Prostate gland (tissue), 2 donors: ENCODE results near the gene SRMS. TPM values are rescaled to one million over a fixed set of nuclear protein-coding genes. Genes with fewer than 3 reads are reported as not detected.
A peak's percentile ranks its signal among the peaks of the same experiment; 100 is the strongest.

Experiments used
- DNase-seq: peaks from one replicate; pipeline ENCODE4 v3.0.0-alpha.2; 2019; ENCODE audit warnings: low spot score
- H3K27ac ChIP-seq, 2 donors: fragments of 200-600 bp; sonication (generic); 2 replicates each; pipeline ENCODE4 v1.5.1; 2017 to 2019
- H3K27me3 ChIP-seq: fragments of 200-600 bp; sonication (generic); replicated peaks from 2 replicates; pipeline ENCODE4 v1.5.1; 2019; ENCODE audit not compliant: insufficient read depth
- H3K36me3 ChIP-seq, 2 donors: fragments of 200-600 bp; sonication (generic); 1 replicate in 1 of 2; 2 replicates in 1 of 2; pipeline versions ENCODE4 v1.5.1 to v1.8.1; 2017 to 2019
- H3K4me1 ChIP-seq: fragments of 200-600 bp; sonication (generic); replicated peaks from 2 replicates; pipeline ENCODE4 v1.5.1; 2019
- H3K4me3 ChIP-seq, 2 donors: fragments of 200-600 bp; sonication (generic); 2 replicates each; pipeline ENCODE4 v1.5.1; 2017 to 2019
- H3K9me3 ChIP-seq: fragments of 200-600 bp; sonication (generic); 2 replicates; pipeline ENCODE4 v1.5.1; 2017
- POLR2A ChIP-seq: fragments of 450-650 bp; IDR thresholded peaks from one replicate; pipeline ENCODE4 v1.6.1; 2016; ENCODE audit warnings: antibody characterized with exemption, mild to moderate bottlenecking
- POLR2AphosphoS5 ChIP-seq: sonication (generic); formaldehyde crosslinking; IDR thresholded peaks from one replicate; pipeline ENCODE4 v1.6.1; 2017; ENCODE audit warnings: antibody characterized with exemption
- WGBS: methylation state at CpG from one replicate; pipeline ENCODE4 v1.1.5; 2018; 5-methylcytosine and 5-hydroxymethylcytosine counted together
- intact Hi-C: fragments of 100-400 bp; cut with DNase I; formaldehyde crosslinking; loops from one replicate; pipeline ENCODE4 v1.14.2; 2022
- total RNA-seq, 2 donors: library from RNA; depleted of rRNA; stranded (reverse); fragments of >200 nt; gene quantifications; one replicate each; pipeline ENCODE4 v1.1.0, GENCODE V29; 2016
- TF ChIP-seq, protein P1 (sequence below), 4 experiments: fragments of 200-600 bp in 2 of 4; fragments of 450-650 bp in 2 of 4; sonication (generic) in 2 of 4; IDR thresholded peaks; 1 replicate in 3 of 4; 2 replicates in 1 of 4; pipeline ENCODE4 v1.5.1; 2016 to 2019; ENCODE audit warnings: antibody characterized with exemption in 4 of 4, mild to moderate bottlenecking in 2 of 4, moderate library complexity in 2 of 4

Gene SRMS
- total RNA-seq, 2 donors from 2014 or later: 0.34 to 1.6 TPM

DNA sequence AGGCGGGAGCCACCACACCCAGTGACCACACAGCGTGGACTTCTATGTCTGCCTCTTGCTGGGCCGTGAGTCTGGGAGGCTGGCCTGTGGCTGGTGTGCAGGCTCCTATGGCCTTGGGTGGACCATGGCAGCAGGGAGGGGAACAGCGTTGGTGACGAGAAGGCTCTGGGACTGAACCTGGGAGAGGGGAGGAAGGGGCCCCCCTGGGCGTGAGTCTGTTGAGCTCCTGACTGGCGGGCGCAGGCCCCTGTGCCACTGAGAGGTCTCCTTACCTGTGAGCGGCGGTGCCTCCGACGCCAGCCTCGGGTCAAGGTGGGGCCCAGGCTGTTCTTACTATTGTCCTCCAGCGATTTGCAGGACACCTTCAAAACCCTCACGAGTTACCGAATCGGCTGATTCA, 39.2 kb upstream of the SRMS start:
- Histone ChIP-seq H3K27me3 (no peaks in the 10 kb centered on the region), H3K4me1 (no peaks in the 10 kb centered on the region), H3K36me3 (peaks cover 0 to 1% of the 10 kb centered on the region in 2 donors), H3K4me3 (no peak overlapping the region), H3K27ac (no peak overlapping the region), H3K9me3 (no peaks in the 10 kb centered on the region)
- TF ChIP-seq, protein P1, sequence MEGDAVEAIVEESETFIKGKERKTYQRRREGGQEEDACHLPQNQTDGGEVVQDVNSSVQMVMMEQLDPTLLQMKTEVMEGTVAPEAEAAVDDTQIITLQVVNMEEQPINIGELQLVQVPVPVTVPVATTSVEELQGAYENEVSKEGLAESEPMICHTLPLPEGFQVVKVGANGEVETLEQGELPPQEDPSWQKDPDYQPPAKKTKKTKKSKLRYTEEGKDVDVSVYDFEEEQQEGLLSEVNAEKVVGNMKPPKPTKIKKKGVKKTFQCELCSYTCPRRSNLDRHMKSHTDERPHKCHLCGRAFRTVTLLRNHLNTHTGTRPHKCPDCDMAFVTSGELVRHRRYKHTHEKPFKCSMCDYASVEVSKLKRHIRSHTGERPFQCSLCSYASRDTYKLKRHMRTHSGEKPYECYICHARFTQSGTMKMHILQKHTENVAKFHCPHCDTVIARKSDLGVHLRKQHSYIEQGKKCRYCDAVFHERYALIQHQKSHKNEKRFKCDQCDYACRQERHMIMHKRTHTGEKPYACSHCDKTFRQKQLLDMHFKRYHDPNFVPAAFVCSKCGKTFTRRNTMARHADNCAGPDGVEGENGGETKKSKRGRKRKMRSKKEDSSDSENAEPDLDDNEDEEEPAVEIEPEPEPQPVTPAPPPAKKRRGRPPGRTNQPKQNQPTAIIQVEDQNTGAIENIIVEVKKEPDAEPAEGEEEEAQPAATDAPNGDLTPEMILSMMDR (IDR thresholded peaks at IDR 0.05): no peak
- no peak for TF ChIP-seq POLR2A
- TF ChIP-seq POLR2AphosphoS5: no peak
- WGBS: 87% methylated on average over 15 of the region's 17 CpGs
- no peak for DNase-seq
- intact Hi-C loops: no loop called here

DNA sequence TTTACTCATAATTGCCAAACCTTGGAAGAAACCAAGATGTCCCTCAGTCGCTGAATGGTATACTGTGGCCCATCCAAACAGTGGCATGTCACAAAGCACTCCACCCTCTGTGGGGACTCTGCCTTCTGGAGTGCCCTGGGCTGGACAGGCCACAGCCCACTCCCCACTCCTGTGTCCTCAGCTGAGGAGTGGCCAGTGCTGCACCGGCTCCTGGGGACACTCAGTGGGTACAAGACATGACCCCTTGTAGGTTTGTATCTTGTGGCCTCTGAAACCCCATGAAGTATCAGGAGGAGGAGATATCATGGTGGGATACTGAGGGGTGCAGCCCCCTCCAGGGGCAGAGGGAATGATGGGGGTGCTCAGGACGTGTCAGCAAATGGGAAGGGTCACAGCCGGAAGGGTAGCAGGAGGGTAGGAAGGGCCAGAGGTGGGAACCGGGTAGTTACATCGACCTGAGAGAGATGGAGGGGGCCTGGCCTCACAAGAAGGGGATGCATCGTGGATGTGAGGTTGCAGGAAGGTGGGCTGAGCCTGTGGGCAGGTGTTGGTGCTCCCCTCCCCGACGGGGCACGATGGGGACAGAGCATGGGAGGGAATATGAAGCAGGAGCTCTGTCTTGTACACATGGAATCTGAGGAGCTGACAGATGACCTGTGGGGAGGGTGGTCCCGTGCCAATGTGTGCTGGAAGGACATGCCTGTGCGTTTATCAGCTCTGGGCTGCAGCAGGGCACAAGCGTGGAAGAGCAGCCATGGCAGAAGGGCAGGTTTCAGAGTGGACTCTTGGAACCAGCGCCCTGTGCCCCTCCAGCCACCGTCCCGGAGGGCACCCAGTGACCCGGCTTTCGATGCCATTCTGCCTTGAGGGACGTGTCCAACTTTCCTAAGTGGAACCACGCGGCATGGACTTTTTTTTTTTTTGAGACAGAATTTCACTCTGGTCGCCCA, 38.3 kb upstream of the SRMS start:
- no peak for TF ChIP-seq POLR2AphosphoS5
- TF ChIP-seq, protein P1 (IDR thresholded peaks at IDR 0.05): no peak
- no peak for TF ChIP-seq POLR2A
- no peak overlapping the region for H3K4me3 ChIP-seq
- no peak overlapping the region for H3K27ac ChIP-seq
- no peak for DNase-seq
- H3K9me3 ChIP-seq: no peaks in the 10 kb centered on the region
- H3K4me1 ChIP-seq: no peaks in the 10 kb centered on the region
- 70% methylated on average over 22 of the region's 22 CpGs for WGBS
- no peaks in the 10 kb centered on the region for H3K36me3 ChIP-seq
- no peaks in the 10 kb centered on the region for H3K27me3 ChIP-seq
- intact Hi-C loops: no loop called here

DNA sequence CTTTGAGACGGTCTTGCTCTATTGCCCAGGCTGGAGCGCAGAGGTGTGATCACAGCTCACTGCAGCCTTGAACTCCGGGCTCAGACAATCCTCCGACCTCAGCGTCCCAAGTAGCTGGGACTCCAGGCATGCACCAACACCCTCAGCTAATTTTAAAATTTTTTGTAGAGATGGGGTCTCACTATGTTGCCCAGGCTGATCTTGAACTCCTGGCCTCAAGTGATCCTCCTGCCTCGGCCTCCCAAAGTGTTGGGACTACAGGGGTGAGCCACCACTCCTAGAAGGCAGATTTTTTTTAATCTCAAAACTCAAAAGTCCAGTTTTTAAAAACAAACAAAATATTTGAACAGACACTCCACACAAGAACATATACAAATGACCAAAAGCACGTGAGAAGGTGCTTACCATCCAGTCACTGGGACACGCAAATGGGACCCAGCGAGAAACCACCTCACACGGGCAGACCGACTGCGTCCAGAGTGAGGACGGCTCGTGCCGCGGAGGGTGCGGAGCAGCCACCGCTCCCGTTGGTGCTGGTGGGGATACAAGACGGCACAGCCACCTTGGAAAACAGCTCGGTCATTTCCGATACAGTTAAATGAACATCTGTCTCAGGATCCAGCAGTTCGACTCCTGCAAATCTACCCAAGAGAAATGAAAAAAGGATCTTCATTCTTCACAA, 35.0 kb upstream of the SRMS start:
- H3K36me3 ChIP-seq: no peaks in the 10 kb centered on the region
- DNase-seq: no peak
- H3K4me3 ChIP-seq: no peak overlapping the region
- H3K4me1 ChIP-seq: no peaks in the 10 kb centered on the region
- TF ChIP-seq, protein P1 (IDR thresholded peaks at IDR 0.05): no peak
- TF ChIP-seq POLR2A (no peak), POLR2AphosphoS5 (no peak)
- no peaks in the 10 kb centered on the region for H3K9me3 ChIP-seq
- 87% methylated on average over 23 of the region's 23 CpGs for WGBS
- H3K27ac ChIP-seq: no peak overlapping the region
- no peaks in the 10 kb centered on the region for H3K27me3 ChIP-seq
- intact Hi-C loops: no loop called here

DNA sequence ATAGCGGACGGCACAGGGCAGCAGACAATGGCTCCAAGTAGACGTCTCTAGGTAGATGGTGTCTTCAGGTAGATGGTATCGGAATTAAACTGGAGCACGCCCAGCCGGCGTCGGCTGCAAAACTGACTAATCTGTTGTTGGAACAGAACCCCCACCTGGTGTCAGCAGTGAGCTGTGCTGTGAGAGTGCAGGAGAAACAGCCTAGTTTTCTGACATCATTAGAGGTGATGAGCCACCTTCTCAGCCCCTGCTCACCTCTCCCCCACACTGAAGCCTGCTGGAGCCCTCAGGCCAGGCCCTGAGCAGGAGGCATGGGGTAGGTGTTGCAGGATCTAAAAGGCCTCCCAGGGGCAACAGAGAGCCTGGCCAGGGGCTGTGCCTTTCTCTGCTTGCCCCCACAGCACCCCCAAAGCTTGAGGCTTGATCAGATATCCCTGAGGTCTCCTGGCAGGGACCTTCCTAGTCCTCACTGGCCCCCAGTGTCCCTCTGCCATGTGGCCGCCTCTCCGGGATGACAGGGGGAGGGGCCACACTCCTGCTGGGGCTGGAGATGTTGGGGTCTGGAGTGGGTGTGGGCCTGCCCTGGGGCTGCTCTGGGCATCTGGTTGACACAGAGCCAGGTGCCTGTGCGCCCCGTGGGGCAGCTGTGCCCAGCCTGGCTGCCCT, 33.4 kb upstream of the SRMS start:
- 35% methylated on average over 12 of the region's 12 CpGs for WGBS
- intact Hi-C loops: no loop called here
- Histone ChIP-seq H3K9me3 (no peaks in the 10 kb centered on the region), H3K36me3 (no peaks in the 10 kb centered on the region), H3K27ac (no peak overlapping the region), H3K27me3 (no peaks in the 10 kb centered on the region), H3K4me3 (no peak overlapping the region), H3K4me1 (no peaks in the 10 kb centered on the region)
- peak; percentile 13 for TF ChIP-seq POLR2AphosphoS5
- TF ChIP-seq, protein P1 (IDR thresholded peaks at IDR 0.05): peak in 2 of 4 experiments; percentile 46 to 66
- no peak for TF ChIP-seq POLR2A
- DNase-seq: peak; percentile 40
